Esophagus squamous epithelium (tissue), 5 donors: ENCODE measurements around the gene RGS10. TPM values are rescaled to one million over a fixed set of nuclear protein-coding genes. Genes with fewer than 3 reads are reported as not detected.
A peak's percentile ranks its signal among the peaks of the same experiment; 100 is the strongest.

Source experiments
- DNase-seq: peaks from one replicate; lab custom pipeline; 2025; lab: John Stamatoyannopoulos, UW
- H3K27ac ChIP-seq, 4 donors: fragments of 200-600 bp; sonication (generic); one replicate each; pipeline ENCODE4 v1.5.1; 2016 to 2019; ENCODE audit warnings: mild to moderate bottlenecking in 1 of 4
- H3K27me3 ChIP-seq, 4 donors: fragments of 200-600 bp; sonication (generic); 1 replicate in 3 of 4; 2 replicates in 1 of 4; pipeline versions ENCODE4 v1.5.1 to v1.6.0; 2017 to 2021; ENCODE audit warnings: antibody characterized with exemption in 1 of 4
- H3K36me3 ChIP-seq, 3 donors: fragments of 200-600 bp; sonication (generic); one replicate each; pipeline ENCODE4 v1.5.1; 2016 to 2019
- H3K4me1 ChIP-seq, 3 donors: fragments of 200-600 bp; sonication (generic); one replicate each; pipeline ENCODE4 v1.5.1; 2017 to 2019
- H3K4me3 ChIP-seq, 4 donors: fragments of 200-600 bp; sonication (generic); 1 replicate in 3 of 4; 2 replicates in 1 of 4; pipeline ENCODE4 v1.5.1; 2016 to 2019; ENCODE audit warnings: mild to moderate bottlenecking in 2 of 4, moderate library complexity in 1 of 4
- H3K9me3 ChIP-seq, 3 donors: fragments of 200-600 bp; sonication (generic); one replicate each; pipeline ENCODE4 v1.5.1; 2016 to 2019
- POLR2A ChIP-seq, 4 donors: fragments of 450-650 bp; IDR thresholded peaks; one replicate each; pipeline ENCODE4 v1.6.1; 2017; ENCODE audit warnings: antibody characterized with exemption in 4 of 4, mild to moderate bottlenecking in 4 of 4, moderate library complexity in 3 of 4
- WGBS, 2 donors: methylation state at CpG; one replicate each; pipeline ENCODE4 v1.1.5; 2018; 5-methylcytosine and 5-hydroxymethylcytosine counted together
- intact Hi-C: fragments of 100-400 bp; cut with DNase I; formaldehyde crosslinking; loops from one replicate; pipeline ENCODE4 v1.15.0; 2022
- total RNA-seq, 4 donors: library from RNA; depleted of rRNA; stranded (reverse); fragments of >200 nt; gene quantifications; one replicate each; pipeline ENCODE4 v1.1.0, GENCODE V29; 2016
- TF ChIP-seq, protein P1 (sequence below), 6 experiments: fragments of 450-650 bp in 4 of 6; fragments of 200-600 bp in 2 of 6; sonication (generic) in 2 of 6; IDR thresholded peaks; one replicate each; pipeline ENCODE4 v1.5.1; 2016 to 2019; ENCODE audit warnings: antibody characterized with exemption in 6 of 6, mild to moderate bottlenecking in 4 of 6, moderate library complexity in 4 of 6
- donor health status: DM: yes; HTN: yes; CAD: no.

RGS10 gene
- total RNA-seq, 4 donors from 2014 or later, result 25.5 to 55.8 (median 43.9) TPM

DNA sequence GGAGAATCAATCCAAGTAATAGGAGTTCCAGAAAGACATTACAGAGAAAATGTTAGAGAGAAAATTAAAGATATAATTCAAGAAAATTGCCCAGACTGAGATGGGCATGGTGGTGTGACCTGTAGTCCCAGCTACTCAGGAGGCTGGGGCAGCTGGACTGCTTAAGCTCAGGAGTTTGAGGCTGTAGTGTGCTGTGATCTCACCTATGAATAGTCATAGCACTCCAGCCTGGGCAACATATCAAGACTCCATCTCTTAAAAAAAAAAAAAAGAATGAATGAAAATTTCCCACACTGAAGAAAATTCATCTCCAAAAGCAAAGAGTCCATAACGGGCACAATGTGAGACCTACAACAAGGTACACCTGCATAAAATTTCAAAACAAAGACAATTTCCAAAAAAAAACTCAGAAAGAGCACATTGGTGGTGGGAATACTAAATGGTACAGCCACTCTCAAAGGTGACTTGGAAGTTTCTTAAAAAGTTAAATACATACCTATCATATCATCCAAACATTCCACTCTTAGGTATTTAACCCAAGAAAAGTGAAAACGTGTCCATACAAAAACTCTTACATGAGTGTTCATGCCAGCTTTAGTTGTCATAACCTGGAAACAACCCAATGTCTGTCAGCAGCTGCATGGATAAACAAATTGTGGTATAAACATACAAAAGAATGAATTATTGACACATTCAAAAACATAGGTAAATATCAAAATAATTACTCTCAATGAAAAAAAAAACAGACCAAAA lies 6.9 kb upstream of the RGS10 start:
- intact Hi-C loops, result no loop called here
- H3K4me3 ChIP-seq, result no peak overlapping the region
- no peaks in the 10 kb centered on the region for H3K36me3 ChIP-seq
- H3K27ac ChIP-seq, result no peak overlapping the region
- H3K4me1 ChIP-seq, result peaks cover 0 to 17% (median 0%) of the 10 kb centered on the region in 3 donors
- 32 to 46% methylated on average over 2 of the region's 2 CpGs for WGBS, 2 donors
- DNase-seq, result no peak
- H3K9me3 ChIP-seq, result no peaks in the 10 kb centered on the region
- TF ChIP-seq POLR2A (IDR thresholded peaks at IDR 0.05), result no peak
- peaks cover 0 to 7% (median 0%) of the 10 kb centered on the region in 4 donors for H3K27me3 ChIP-seq

DNA sequence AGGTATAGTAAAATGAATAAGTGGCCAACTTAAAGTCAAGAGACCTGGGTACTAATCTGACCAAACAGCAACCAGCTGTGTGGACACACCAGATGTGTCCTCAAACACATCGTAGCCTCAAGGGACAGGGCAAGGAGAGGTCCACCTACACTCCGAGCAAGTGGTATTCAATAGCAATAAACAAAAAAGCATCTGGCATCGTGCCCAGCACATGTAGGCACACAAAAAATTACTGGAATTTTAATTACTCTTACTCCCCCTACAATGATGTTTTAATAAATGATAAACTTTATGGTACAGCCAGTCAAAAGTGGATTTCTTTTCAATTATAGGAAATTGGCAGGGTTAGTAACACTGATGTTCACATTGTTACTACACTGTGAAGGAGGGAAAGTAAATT lies 3.5 kb upstream of the RGS10 start:
- Histone ChIP-seq H3K27ac (no peak overlapping the region), H3K9me3 (no peaks in the 10 kb centered on the region), H3K27me3 (peaks cover 0 to 7% (median 0%) of the 10 kb centered on the region in 4 donors), H3K4me3 (no peak overlapping the region), H3K36me3 (no peaks in the 10 kb centered on the region), H3K4me1 (peaks cover 14 to 45% (median 14%) of the 10 kb centered on the region in 3 donors)
- intact Hi-C loops, result no loop called here
- WGBS, 2 donors, result 37 to 38% methylated on average over 3 of the region's 3 CpGs
- TF ChIP-seq POLR2A (IDR thresholded peaks at IDR 0.05), result no peak
- TF ChIP-seq, protein P1, sequence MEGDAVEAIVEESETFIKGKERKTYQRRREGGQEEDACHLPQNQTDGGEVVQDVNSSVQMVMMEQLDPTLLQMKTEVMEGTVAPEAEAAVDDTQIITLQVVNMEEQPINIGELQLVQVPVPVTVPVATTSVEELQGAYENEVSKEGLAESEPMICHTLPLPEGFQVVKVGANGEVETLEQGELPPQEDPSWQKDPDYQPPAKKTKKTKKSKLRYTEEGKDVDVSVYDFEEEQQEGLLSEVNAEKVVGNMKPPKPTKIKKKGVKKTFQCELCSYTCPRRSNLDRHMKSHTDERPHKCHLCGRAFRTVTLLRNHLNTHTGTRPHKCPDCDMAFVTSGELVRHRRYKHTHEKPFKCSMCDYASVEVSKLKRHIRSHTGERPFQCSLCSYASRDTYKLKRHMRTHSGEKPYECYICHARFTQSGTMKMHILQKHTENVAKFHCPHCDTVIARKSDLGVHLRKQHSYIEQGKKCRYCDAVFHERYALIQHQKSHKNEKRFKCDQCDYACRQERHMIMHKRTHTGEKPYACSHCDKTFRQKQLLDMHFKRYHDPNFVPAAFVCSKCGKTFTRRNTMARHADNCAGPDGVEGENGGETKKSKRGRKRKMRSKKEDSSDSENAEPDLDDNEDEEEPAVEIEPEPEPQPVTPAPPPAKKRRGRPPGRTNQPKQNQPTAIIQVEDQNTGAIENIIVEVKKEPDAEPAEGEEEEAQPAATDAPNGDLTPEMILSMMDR (IDR thresholded peaks at IDR 0.05), result no peak
- no peak for DNase-seq

DNA sequence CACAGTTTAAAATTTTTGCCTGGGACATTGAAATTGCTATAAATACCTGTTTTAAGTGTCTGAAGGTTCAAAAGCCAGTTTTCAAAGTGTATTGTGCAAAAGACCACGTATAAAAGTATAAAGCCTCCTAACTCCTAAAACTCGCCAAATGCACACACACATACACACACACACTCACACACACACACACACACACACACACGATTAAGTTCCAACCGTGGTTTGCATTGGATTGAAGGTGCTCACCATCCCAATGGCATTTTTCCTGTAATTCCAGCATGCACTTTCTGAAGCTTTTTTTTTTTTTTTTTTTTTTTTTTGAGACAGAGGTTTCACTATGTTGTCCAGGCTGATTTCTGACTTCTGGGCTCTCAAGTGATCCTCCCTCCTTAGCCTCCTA lies 2.8 kb upstream of the RGS10 start:
- Histone ChIP-seq H3K4me1 (peaks cover 14 to 52% (median 20%) of the 10 kb centered on the region in 3 donors), H3K36me3 (no peaks in the 10 kb centered on the region), H3K9me3 (no peaks in the 10 kb centered on the region), H3K27me3 (peaks cover 0 to 7% (median 0%) of the 10 kb centered on the region in 4 donors), H3K4me3 (no peak overlapping the region), H3K27ac (no peak overlapping the region)
- intact Hi-C loops, result no loop called here
- no peak for TF ChIP-seq POLR2A (IDR thresholded peaks at IDR 0.05)
- TF ChIP-seq, protein P1 (IDR thresholded peaks at IDR 0.05), result no peak
- DNase-seq, result no peak
- 58 to 70% methylated on average over 4 of the region's 4 CpGs for WGBS, 2 donors

DNA sequence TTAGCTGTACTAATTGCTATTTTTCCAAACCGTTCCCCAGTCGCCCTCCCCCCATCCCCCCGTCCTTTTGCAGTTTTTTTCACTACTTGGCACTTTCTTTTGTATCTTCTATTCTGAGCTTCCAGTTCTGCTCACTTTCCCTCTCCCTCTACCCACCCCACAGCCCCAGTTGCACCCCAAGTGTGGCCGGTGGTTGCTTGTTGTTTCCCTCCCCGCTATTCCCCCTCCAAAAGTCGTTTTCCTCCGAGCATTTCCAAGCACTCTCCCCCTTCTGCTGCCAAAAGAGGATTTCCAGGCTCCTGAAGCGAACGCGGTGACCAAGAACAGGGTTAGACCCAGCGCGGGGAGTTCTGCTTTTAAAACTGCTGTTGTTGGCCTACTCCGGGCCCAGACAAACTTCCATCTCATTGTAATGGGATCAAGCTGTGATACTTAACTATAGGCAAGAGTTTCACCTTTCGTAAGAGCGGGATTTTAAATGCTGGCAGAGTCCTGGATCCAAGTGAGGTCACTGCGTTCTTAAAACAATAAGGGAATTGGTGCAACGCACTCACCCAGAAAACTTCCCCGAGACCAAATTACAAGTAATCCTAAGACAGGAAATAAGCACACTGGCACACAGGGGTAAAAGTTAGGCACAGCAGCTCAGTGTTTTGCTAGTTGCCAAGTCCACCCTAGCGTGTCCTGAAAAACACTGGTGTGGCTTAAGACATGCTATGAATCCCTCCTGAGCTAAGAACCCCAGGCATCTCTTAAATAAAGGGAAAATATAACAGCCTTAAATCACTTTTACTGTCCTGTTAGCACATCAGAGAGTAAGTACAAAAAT lies 1.5 kb upstream of the RGS10 start:
- intact Hi-C loops, result no loop called here
- DNase-seq, result no peak
- Histone ChIP-seq H3K36me3 (no peaks in the 10 kb centered on the region), H3K4me3 (peak overlapping the region in 3 of 4 donors; percentile 58 to 81 (median 73)), H3K27me3 (peaks cover 0 to 7% (median 0%) of the 10 kb centered on the region in 4 donors), H3K27ac (peak overlapping the region in 3 of 4 donors; percentile 84 to 92 (median 86)), H3K9me3 (no peaks in the 10 kb centered on the region), H3K4me1 (peaks cover 20 to 65% (median 24%) of the 10 kb centered on the region in 3 donors)
- TF ChIP-seq, protein P1 (IDR thresholded peaks at IDR 0.05), result no peak
- TF ChIP-seq POLR2A (IDR thresholded peaks at IDR 0.05), result no peak
- 49 to 52% methylated on average over 18 to 19 of the region's 19 CpGs for WGBS, 2 donors

DNA sequence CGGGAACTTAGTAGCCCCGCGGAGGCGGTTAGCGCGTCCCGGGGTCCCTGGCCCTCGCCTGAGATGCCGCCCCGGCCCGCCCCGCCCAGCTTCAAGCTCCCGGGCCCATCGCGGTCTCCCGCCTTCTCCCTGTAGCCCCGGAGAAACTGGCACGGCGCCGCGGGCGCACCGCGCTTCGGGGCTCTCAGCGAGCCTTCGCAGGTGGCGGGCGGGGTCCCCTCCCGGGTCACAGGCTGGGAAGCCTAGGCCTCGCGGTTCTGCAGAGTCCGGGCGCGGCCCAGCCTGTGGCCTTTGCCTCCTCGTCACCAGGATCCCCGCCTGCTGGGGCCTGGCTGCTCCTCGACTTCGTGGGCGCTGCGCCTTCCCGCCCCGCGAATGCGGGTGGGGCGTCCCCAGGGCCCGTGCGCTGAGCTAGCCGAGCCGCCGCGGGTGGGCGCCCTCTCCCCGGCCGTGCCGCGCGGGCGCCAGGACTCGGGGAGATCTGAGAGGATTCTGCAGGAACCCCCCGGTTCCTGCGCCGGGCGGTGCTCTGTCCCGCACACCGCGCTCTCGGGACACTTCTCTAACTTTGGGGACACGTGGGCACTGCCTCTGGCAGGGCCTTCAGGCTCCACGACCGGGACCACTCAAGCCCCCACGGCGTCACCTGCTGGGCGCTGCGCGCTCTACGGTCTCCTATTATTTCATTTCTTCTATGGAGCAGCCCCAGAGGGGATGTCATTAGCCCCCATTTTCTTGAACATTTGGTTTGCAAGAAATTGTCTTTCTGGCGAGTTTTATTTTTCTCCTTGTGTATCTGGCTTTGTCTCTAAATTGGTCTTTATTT lies 682 bp upstream of the RGS10 start:
- peaks cover 0 to 7% (median 0%) of the 10 kb centered on the region in 4 donors for H3K27me3 ChIP-seq
- H3K4me1 ChIP-seq, result peaks cover 24 to 70% (median 32%) of the 10 kb centered on the region in 3 donors
- no peak for DNase-seq
- no peaks in the 10 kb centered on the region for H3K36me3 ChIP-seq
- no peak for TF ChIP-seq POLR2A (IDR thresholded peaks at IDR 0.05)
- TF ChIP-seq, protein P1 (IDR thresholded peaks at IDR 0.05), result peak in 5 of 6 experiments; percentile 21 to 49 (median 45)
- peak overlapping the region; percentile 81 to 92 (median 85) for H3K27ac ChIP-seq
- peak overlapping the region; percentile 54 to 81 (median 66) for H3K4me3 ChIP-seq
- H3K9me3 ChIP-seq, result no peaks in the 10 kb centered on the region
- intact Hi-C loops, result no loop called here
- 1 to 7% methylated on average over 9 to 15 of the region's 78 CpGs for WGBS, 2 donors
